SK-N-MC (cell line): ENCODE data around the gene KCNJ11.

ENCODE experiments used
- EZH2 ChIP-seq: fragments of 200-600 bp; sonication (generic); IDR thresholded peaks from one replicate; pipeline ENCODE4 v1.6.1; 2017; ENCODE audit warnings: antibody characterized with exemption
- FOXP2 ChIP-seq: optimal IDR thresholded peaks from 2 replicates; pipeline ENCODE3; 2011; ENCODE audit warnings: mild to moderate bottlenecking, moderate library complexity; ENCODE audit not compliant: insufficient read depth; ENCODE audit errors: extremely low read length, control extremely low read depth
- POLR2AphosphoS5 ChIP-seq: IDR thresholded peaks from 2 replicates; pipeline ENCODE4 v1.6.1; 2012; ENCODE audit warnings: mild to moderate bottlenecking, low read depth, low read length, borderline replicate concordance

- TF ChIP-seq EZH2 (no peak), POLR2AphosphoS5 (no peak), FOXP2 (no peak)
Measured at GRCh38 chr11:17347676-17348075, 40.8 kb downstream of the KCNJ11 start.
